Esophagus squamous epithelium (tissue), 5 donors: ENCODE measurements around the gene CNIH3. TPM values are rescaled to one million over a fixed set of nuclear protein-coding genes. Genes with fewer than 3 reads are reported as not detected.

Source experiments
- DNase-seq: peaks from one replicate; lab custom pipeline; 2025; lab: John Stamatoyannopoulos, UW
- H3K27ac ChIP-seq, 4 donors: fragments of 200-600 bp; sonication (generic); one replicate each; pipeline ENCODE4 v1.5.1; 2016 to 2019; ENCODE audit warnings: mild to moderate bottlenecking in 1 of 4
- H3K27me3 ChIP-seq, 4 donors: fragments of 200-600 bp; sonication (generic); 1 replicate in 3 of 4; 2 replicates in 1 of 4; pipeline versions ENCODE4 v1.5.1 to v1.6.0; 2017 to 2021; ENCODE audit warnings: antibody characterized with exemption in 1 of 4
- H3K36me3 ChIP-seq, 3 donors: fragments of 200-600 bp; sonication (generic); one replicate each; pipeline ENCODE4 v1.5.1; 2016 to 2019
- H3K4me1 ChIP-seq, 3 donors: fragments of 200-600 bp; sonication (generic); one replicate each; pipeline ENCODE4 v1.5.1; 2017 to 2019
- H3K4me3 ChIP-seq, 4 donors: fragments of 200-600 bp; sonication (generic); 1 replicate in 3 of 4; 2 replicates in 1 of 4; pipeline ENCODE4 v1.5.1; 2016 to 2019; ENCODE audit warnings: mild to moderate bottlenecking in 2 of 4, moderate library complexity in 1 of 4
- H3K9me3 ChIP-seq, 3 donors: fragments of 200-600 bp; sonication (generic); one replicate each; pipeline ENCODE4 v1.5.1; 2016 to 2019
- CTCF ChIP-seq, 6 experiments: fragments of 450-650 bp in 4 of 6; fragments of 200-600 bp in 2 of 6; sonication (generic) in 2 of 6; IDR thresholded peaks; one replicate each; pipeline ENCODE4 v1.5.1; 2016 to 2019; ENCODE audit warnings: antibody characterized with exemption in 6 of 6, mild to moderate bottlenecking in 4 of 6, moderate library complexity in 4 of 6
- POLR2A ChIP-seq, 4 donors: fragments of 450-650 bp; IDR thresholded peaks; one replicate each; pipeline ENCODE4 v1.6.1; 2017; ENCODE audit warnings: antibody characterized with exemption in 4 of 4, mild to moderate bottlenecking in 4 of 4, moderate library complexity in 3 of 4
- WGBS, 2 donors: methylation state at CpG; one replicate each; pipeline ENCODE4 v1.1.5; 2018; 5-methylcytosine and 5-hydroxymethylcytosine counted together
- intact Hi-C: fragments of 100-400 bp; cut with DNase I; formaldehyde crosslinking; loops from one replicate; pipeline ENCODE4 v1.15.0; 2022
- total RNA-seq, 4 donors: library from RNA; depleted of rRNA; stranded (reverse); fragments of >200 nt; gene quantifications; one replicate each; pipeline ENCODE4 v1.1.0, GENCODE V29; 2016
- donor health status: DM: yes; HTN: yes; CAD: no.

The CNIH3 gene
- total RNA-seq, 4 donors from 2014 or later, result 0.34 to 3.2 (median 1.2) TPM; not detected in 1

GRCh38 chr1:224640587-224640986 is 24.5 kb downstream of the CNIH3 start:
- Histone ChIP-seq H3K27me3 (peaks cover 0 to 6% (median 0%) of the 10 kb centered on the region in 4 donors), H3K9me3 (no peaks in the 10 kb centered on the region), H3K4me1 (no peaks in the 10 kb centered on the region), H3K27ac (no peak overlapping the region), H3K4me3 (no peak overlapping the region), H3K36me3 (no peaks in the 10 kb centered on the region)
- no peak for DNase-seq
- intact Hi-C loops, result loop anchor here (10.0 kb wide), 2 partner anchors 126 to 214 kb away; no protein-coding TSS in a partner anchor
- no peak for TF ChIP-seq CTCF (IDR thresholded peaks at IDR 0.05)
- TF ChIP-seq POLR2A (IDR thresholded peaks at IDR 0.05), result no peak
- WGBS, 2 donors, result 48 to 57% methylated on average over 3 to 4 of the region's 4 CpGs

DNA sequence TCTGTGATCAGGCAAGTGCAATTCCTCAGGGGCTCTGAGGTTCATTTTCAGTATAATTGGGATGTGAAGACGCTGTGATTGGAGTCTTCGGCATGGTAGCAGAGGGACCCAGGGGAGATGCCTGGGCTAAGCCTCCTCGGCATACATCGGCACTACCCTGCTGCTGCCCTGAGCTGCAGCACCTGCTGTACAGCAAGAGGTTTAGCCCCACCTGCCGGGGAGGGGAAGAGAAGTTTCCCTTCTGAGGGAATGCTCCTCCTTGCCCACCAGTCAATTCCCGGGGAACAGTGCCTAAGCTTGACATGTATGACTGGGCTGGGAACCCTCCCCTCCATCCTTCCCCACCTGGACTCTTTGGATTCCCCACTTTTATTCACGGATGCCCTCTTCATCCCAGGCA is 24.9 kb downstream of the CNIH3 start:
- DNase-seq, result no peak
- H3K4me3 ChIP-seq, result no peak overlapping the region
- H3K27me3 ChIP-seq, result peaks cover 0 to 6% (median 0%) of the 10 kb centered on the region in 4 donors
- H3K9me3 ChIP-seq, result no peaks in the 10 kb centered on the region
- TF ChIP-seq CTCF (IDR thresholded peaks at IDR 0.05), result peak in 1 of 6 experiments; percentile 28
- TF ChIP-seq POLR2A (IDR thresholded peaks at IDR 0.05), result no peak
- 49 to 65% methylated on average over 7 of the region's 7 CpGs for WGBS, 2 donors
- H3K36me3 ChIP-seq, result no peaks in the 10 kb centered on the region
- intact Hi-C loops, result loop anchor here (10.0 kb wide), 2 partner anchors 126 to 214 kb away; no protein-coding TSS in a partner anchor
- H3K4me1 ChIP-seq, result no peaks in the 10 kb centered on the region
- H3K27ac ChIP-seq, result no peak overlapping the region

- 67 to 68% methylated on average over 3 to 4 of the region's 5 CpGs for WGBS, 2 donors
- Histone ChIP-seq H3K4me3 (no peak overlapping the region), H3K9me3 (no peaks in the 10 kb centered on the region), H3K36me3 (no peaks in the 10 kb centered on the region), H3K27me3 (peaks cover 0 to 6% (median 0%) of the 10 kb centered on the region in 4 donors), H3K27ac (no peak overlapping the region), H3K4me1 (no peaks in the 10 kb centered on the region)
- intact Hi-C loops, result loop anchor here (10.0 kb wide), 2 partner anchors 129 to 211 kb away; no protein-coding TSS in a partner anchor
- no peak for TF ChIP-seq POLR2A (IDR thresholded peaks at IDR 0.05)
- no peak for TF ChIP-seq CTCF (IDR thresholded peaks at IDR 0.05)
- no peak for DNase-seq
These were observed 27.5 kb downstream of the CNIH3 start for GRCh38 chr1:224643653-224644052.

- Histone ChIP-seq H3K36me3 (no peaks in the 10 kb centered on the region), H3K4me1 (no peaks in the 10 kb centered on the region), H3K9me3 (no peaks in the 10 kb centered on the region), H3K27ac (no peak overlapping the region), H3K27me3 (peaks cover 0 to 6% (median 0%) of the 10 kb centered on the region in 4 donors), H3K4me3 (no peak overlapping the region)
- DNase-seq, result no peak
- no peak for TF ChIP-seq POLR2A (IDR thresholded peaks at IDR 0.05)
- peak; percentile 55 to 87 (median 78) for TF ChIP-seq CTCF (IDR thresholded peaks at IDR 0.05)
- intact Hi-C loops, result loop anchor here (10.0 kb wide), 2 partner anchors 130 to 210 kb away; no protein-coding TSS in a partner anchor
- WGBS, 2 donors, result 36 to 41% methylated on average over 3 to 5 of the region's 5 CpGs
These were observed 28.5 kb downstream of the CNIH3 start for GRCh38 chr1:224644553-224645154.

GRCh38 chr1:224647449-224647848 is 31.3 kb downstream of the CNIH3 start:
- Histone ChIP-seq H3K36me3 (no peaks in the 10 kb centered on the region), H3K27me3 (no peaks in the 10 kb centered on the region), H3K9me3 (no peaks in the 10 kb centered on the region), H3K4me3 (no peak overlapping the region), H3K27ac (no peak overlapping the region), H3K4me1 (peaks cover 4 to 17% (median 5%) of the 10 kb centered on the region in 3 donors)
- TF ChIP-seq POLR2A (IDR thresholded peaks at IDR 0.05), result no peak
- no peak for TF ChIP-seq CTCF (IDR thresholded peaks at IDR 0.05)
- DNase-seq, result no peak
- WGBS, 2 donors, result 83% methylated on average over 2 of the region's 2 CpGs; no CpG with 5 or more reads in 1 of the 2 donors
- intact Hi-C loops, result loop anchor here (10.0 kb wide), 2 partner anchors 133 to 207 kb away; no protein-coding TSS in a partner anchor
